GM21423 (cell line): ENCODE data around the gene EVA1C.
"Not testable (repeated sequence)": the region's sequence is repeated elsewhere in the genome, so short reads cannot be mapped to it uniquely, and the experiment has no call there.

Source experiments
- ATAC-seq: cut with Tn5 transposase; IDR thresholded peaks from one replicate; pipeline ENCODE4 v1.9.1; 2021; ENCODE audit warnings: mild to moderate bottlenecking, moderate library complexity; ENCODE audit not compliant: unreplicated experiment

EVA1C gene

DNA sequence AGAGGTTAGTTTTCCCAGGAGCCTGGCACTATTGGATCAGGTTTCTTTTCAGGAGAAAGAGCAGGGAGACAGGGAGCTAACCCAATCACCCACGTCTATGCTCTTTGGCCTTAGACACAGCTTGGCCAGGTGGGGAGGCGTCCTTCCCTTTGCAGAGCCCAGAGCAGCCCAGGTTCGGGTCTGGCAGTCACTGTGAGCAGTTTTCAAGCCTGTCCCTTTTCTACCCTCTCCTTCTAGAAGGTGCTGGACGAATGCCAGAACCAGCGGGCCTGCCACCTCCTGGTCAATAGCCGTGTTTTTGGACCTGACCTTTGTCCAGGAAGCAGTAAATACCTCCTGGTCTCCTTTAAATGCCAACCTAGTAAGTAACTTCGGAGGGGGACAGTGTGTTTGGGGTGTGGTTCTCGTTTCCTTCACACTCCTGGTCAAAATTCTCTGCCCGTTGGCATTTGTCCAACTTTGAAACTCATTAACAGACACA lies 44.9 kb downstream of the EVA1C start:
- no peak for ATAC-seq

GRCh38 chr21:32457962-32458361 lies 45.5 kb downstream of the EVA1C start:
- no peak for ATAC-seq

GRCh38 chr21:32459972-32460371 lies 47.5 kb downstream of the EVA1C start:
- ATAC-seq: no peak

DNA sequence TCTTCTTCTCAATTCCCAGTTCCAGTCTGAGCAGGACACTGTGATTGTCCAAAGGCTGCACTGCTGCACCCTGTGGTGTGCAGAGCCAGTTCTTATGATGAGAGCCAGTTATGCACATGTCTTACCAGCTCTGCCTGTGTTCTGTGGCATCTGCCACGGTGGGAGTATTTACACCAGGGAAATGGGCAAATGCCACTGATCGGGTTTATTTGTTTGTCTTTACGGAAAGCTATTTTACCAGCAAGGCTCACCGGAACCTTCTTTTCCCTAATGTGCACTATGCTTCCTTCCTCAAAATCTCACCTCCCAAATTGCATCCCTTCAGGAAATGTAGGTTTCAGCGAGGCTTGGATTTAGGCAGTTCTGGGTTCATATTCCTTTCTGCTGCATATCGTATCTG lies 49.0 kb downstream of the EVA1C start:
- ATAC-seq: no peak

DNA sequence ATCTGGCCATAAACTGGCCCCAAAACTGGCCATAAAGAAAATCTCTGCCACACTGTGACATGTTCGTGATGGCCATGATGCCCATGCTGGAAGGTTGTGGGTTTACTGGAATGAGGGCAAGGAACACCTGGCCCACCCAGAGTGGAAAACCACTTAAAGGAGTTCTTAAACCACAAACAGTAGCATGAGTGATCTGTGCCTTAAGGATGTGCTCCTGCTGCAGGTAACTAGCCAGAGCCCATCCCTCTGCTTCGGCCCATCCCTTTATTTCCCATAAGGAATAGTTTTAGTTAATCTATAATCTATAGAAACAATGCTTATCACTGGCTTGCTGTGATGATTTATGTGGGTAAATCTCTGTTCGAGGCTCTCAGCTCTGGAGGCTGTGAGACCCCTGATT lies 50.1 kb downstream of the EVA1C start:
- ATAC-seq: not testable (repeated sequence)

DNA sequence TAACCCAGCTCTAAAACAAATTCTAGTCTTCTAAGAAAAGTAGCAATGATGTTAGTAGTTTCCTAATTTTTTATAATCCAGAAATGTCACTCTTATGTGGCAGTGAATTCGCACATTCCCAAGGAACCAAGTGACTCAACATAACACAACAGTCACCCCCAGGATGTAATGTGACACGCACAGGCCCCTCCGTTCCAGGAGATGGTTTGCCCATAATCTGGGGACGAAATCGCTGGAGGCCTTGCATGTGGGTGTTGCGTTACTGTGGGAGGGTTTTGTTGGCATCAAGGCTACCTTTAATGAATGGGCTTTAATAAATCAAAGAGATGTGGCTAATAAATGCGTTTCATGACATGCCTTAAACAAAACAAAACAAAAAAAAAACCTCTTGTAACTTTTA lies 50.9 kb downstream of the EVA1C start:
- ATAC-seq: no peak

- no peak for ATAC-seq
Observed at GRCh38 chr21:32463889-32464300, 51.4 kb downstream of the EVA1C start.

DNA sequence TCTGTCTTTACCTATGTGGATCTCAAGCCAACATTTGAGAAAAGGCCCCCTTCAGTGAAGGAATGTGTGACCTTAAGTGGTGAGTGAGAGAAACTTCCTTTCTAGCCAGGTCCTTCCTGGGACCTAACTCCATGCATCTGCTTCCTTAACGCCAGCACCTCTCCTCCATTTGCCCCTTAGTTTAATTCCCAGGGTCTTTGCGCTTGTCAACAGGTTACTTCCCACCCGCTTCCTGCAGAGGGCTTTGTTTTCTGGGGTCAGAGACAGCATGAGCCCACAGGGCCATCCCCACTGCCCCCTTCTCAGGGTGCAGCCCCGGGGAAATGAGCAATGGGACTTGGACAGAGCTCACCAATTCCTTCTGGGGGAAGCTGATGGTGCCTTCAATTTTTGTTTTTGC lies 54.8 kb downstream of the EVA1C start:
- ATAC-seq: no peak

DNA sequence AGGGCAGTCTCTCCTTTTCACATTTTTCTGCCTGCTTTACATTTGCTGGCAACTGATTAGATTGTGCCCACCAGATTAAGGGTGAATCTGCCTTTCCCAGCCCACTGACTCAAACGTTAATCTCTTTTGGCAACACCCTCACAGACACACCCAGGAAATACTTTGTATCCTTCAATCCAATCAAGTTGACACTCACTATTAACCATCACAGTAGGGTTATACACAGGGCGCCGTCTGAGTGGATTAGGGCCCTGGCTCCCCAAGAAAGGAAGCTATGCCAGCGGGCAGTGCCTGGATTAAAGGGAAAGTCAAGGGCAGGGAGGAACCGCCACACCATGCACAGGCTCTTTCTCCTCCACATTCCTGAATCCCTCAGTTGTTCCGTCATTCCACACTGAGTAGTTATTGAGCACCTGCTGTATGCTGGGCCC lies 56.2 kb downstream of the EVA1C start:
- no peak for ATAC-seq

- no peak for ATAC-seq
Observed at GRCh38 chr21:32469628-32470027, 57.1 kb downstream of the EVA1C start.

GRCh38 chr21:32470206-32470605 lies 57.7 kb downstream of the EVA1C start:
- no peak for ATAC-seq

DNA sequence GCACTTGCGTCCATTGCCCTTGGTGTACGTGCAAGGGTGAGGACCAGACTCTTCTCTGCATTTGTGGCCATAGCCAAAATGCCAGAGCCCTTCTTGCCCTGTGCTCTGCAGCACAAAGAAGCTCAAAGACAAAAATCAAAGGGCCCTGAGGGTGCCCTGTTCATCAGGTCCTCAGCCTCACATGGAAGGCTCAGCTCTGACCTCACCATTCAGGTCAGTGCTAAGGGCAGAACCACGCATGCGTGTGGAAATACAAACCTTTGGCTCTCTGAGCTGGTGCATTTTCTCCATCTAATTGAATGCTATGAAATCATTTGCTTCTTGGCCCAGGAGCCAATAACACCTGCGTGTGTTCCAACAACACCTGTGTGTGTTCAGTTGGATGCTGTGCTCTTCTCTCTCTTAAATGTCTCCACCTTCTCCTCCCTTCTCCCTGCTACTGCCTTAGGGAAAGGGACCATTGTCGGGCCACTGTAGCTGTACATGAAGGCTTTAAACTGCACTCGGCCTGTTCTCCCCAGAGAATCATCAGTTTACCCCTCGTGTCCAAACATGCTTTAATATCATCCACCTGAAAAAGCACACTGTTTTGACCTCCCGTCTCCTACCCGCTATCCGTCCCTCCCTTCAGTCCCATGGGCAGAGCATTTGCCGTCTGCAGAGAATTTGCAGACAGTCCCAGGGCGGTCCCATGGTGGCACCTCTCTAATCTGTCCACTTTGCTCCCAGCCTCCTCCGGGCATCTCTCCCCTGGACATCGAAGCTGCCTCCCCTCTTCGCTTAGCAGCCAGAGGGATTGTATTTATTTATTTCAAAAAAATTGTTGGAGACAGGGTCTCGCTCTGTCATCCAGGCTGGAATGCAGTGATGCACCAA lies 60.6 kb downstream of the EVA1C start:
- no peak for ATAC-seq

DNA sequence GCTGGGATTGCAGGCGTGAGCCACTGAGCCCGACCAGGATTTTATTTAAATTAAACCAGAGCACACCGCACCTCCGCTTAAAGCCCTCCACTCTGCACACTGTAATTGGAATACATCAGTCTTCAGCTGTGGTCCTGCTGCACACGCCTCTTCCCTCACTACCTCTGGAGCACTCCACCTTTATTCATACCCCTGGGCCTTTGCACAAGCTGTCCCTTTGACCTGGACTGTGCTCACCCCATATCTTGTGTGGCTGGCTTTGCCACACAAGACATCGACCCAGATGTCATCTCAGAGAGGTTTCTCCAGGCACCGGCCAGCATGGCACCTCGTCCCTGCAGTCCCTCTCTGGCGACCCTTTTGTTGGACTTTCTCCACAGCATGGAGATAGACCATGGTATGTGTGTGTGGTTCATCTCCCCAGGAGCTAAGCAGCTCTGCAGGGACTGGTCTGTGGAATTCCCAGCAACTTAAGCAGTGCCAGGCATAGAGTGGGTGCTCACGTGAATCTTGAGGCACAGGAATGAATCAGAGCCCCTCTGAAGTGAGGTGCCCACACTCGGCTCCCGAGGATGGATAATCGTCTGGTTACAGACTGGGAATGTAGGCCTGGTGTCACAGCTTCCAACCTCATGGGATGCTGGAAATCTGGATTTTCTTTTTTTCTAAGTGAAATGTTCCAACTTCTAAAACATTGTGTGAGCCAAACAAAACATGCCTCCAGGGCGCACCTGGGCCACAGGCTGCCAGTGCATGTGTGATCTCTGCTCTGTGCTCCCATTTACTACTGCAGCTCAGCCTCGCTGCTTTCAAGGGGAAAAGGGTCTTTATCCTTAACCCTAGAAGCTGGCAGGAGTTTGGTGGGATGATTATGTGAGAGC lies 61.9 kb downstream of the EVA1C start:
- no peak for ATAC-seq

GRCh38 chr21:32475162-32475812 lies 62.8 kb downstream of the EVA1C start:
- ATAC-seq: no peak

DNA sequence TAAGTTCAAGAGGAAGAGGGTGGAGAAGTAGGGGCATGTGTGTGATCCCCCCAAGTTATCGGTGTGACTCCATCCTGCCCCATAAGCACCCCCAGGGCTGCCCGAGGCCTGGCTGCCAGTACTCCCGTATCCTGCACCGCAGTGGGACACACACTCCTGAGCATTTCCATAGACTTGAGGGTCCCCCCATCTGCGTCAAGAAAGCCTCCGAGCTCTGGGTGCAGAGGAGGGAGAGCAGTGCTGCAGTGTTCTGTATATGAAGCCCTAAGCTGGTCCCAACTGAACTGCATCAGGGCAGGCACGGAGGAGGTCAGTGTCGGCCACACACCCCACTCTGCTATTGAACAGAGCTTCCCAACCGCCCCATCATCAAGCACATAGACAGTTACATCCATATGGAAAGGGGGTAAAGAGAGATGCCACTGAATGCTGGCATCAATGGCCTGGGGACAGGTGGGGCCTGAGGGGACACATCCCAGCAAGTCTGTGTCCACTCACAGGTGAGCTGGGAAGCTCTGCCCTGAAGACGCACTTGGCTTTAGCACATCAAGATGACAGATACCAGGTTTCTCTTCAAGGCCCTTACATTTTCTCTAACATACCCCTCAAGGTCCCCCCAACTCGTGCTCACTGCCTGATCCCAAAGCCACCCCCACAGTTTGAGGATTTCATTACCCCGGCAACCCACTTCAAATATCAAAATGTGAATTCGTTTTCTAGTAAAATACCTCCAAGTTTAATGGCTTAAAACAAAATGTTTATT lies 64.3 kb downstream of the EVA1C start:
- ATAC-seq: no peak

GRCh38 chr21:32477424-32477745 lies 64.9 kb downstream of the EVA1C start:
- no peak for ATAC-seq

DNA sequence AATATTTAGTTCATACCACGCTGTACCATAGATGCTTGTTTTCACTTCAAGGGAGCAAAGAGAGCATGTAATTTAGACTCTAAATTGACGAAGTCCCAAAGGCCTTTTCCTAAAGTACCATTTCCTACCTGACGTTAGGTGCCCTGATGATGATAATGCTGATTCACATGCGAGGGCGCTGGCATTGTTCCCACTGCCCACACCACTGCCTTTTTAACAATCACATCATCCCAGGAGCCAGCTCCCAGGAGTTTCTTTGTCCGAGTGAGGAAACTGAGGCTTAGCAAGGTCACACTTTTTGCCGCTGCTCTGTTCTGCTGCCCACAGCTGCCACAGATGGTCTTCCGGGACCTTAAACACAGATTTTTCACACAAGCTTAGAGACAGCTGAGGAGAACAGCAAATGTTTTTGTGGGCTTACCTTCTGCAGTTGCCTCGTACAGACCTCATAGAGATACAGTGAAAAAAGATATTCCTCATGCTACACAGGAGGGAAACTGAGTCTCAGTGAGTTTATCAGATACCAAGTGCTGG lies 69.4 kb downstream of the EVA1C start:
- no peak for ATAC-seq

DNA sequence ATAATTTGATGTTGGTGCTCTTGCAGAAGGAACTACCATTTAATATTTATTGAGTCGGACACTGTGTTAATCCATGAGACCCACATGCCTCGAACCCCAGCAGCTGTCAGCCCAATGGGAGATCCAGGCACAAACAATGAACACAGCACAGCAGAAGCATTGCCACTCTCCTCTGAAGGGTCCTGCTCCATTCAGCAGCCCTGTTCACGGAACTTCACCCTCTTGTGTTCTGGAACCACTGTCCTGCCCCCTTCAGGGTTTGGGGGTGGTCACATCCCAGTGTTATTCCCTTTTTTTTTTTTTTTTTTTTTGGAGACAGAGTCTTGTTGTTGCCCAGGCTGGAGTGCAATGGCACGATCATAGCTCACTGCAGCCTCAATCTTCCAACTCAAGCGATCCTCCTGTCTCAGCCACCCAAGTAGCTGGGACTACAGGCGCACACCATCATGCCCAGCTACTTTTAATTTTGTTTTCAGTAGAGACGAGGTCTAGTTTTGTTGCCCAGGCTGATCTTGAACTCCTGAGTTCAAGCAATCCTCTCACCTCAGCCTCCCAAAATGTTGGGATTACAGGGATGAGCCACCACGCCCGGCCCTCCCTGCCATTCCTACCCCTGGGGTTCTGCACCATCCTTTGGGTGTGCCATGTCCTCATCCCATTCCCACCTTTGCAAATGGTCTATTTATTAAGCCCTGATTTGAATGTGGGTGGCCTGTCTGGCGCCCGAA lies 70.2 kb downstream of the EVA1C start:
- ATAC-seq: no peak

- no peak for ATAC-seq
Observed at GRCh38 chr21:32483293-32483595, 70.7 kb downstream of the EVA1C start.
